Right lobe of liver (tissue), 6 donors: Measurements from ENCODE around the gene CDCA4. TPM values are rescaled to one million over a fixed set of nuclear protein-coding genes. Genes with fewer than 3 reads are reported as not detected.

Source experiments
- ATAC-seq, 4 donors: fragments of 200-7000 bp; cut with Tn5 transposase; one replicate each; pipeline ENCODE4 v1.9.1; 2020; ENCODE audit warnings: mild to moderate bottlenecking in 4 of 4, moderate library complexity in 4 of 4
- DNase-seq, 3 donors: peaks; one replicate each; pipeline ENCODE4 v3.0.0-alpha.2; 2020
- H3K27ac ChIP-seq, 3 donors: fragments of 200-600 bp; one replicate each; pipeline ENCODE4 v1.8.0; 2022
- H3K27me3 ChIP-seq, 2 donors: fragments of 200-600 bp; one replicate each; pipeline ENCODE4 v1.8.0; 2022
- H3K36me3 ChIP-seq, 4 donors: fragments of 200-600 bp; sonication (generic) in 1 of 4; one replicate each; pipeline versions ENCODE4 v1.5.1 to v1.8.0; 2017 to 2022; ENCODE audit warnings: control low read depth in 1 of 4
- H3K4me1 ChIP-seq, 4 donors: fragments of 200-600 bp; sonication (generic) in 1 of 4; one replicate each; pipeline versions ENCODE4 v1.5.1 to v1.8.0; 2017 to 2022; ENCODE audit warnings: control low read depth in 1 of 4
- H3K4me3 ChIP-seq, 3 donors: fragments of 200-600 bp; one replicate each; pipeline ENCODE4 v1.8.0; 2022
- H3K9me3 ChIP-seq, 4 donors: fragments of 200-600 bp; sonication (generic) in 1 of 4; one replicate each; pipeline versions ENCODE4 v1.5.1 to v1.8.0; 2017 to 2022; ENCODE audit warnings: control low read depth in 1 of 4
- CTCF ChIP-seq, 4 donors: fragments of 200-600 bp in 3 of 4; fragments of 450-650 bp in 1 of 4; IDR thresholded peaks; one replicate each; pipeline versions ENCODE4 v1.5.1 to v1.8.0; 2016 to 2022; ENCODE audit warnings: antibody characterized with exemption in 4 of 4, mild to moderate bottlenecking in 2 of 4
- POLR2A ChIP-seq: fragments of 450-650 bp; IDR thresholded peaks from one replicate; pipeline ENCODE4 v1.6.1; 2017; ENCODE audit warnings: antibody characterized with exemption, mild to moderate bottlenecking
- WGBS: methylation state at CpG from one replicate; pipeline ENCODE4 v1.1.6; 2018; ENCODE audit warnings: low coverage, low lambda C conversion rate; ENCODE audit not compliant: insufficient coverage; ENCODE audit errors: missing lambda C conversion rate; 5-methylcytosine and 5-hydroxymethylcytosine counted together
- intact Hi-C, 2 donors: fragments of 100-400 bp; cut with DNase I; formaldehyde crosslinking; loops; one replicate each; pipeline versions ENCODE4 v1.11.2 to v1.14.1; 2022
- total RNA-seq, 6 experiments: library from RNA; depleted of rRNA in 2 of 6; stranded (reverse); fragments of >200 nt in 2 of 6; fragmentation: NEBNext Ultra II Directional in 3 of 6; extraction: Animal tissue kit (Norgen Biotek cat#: 25700) in 3 of 6; gene quantifications; one replicate each; pipeline versions ENCODE4 v1.1.0 to v1.2.4, GENCODE V29; 2016 to 2023
- donor health status: DM: no; HTN: yes; CAD: no.
- donor health status: DM: no; HTN: no; CAD: no.
- donor health status: DM: no; HTN: no; CAD: no.
- donor health status: DM: no; HTN: yes; CAD: no.
- donor health status: DM: no; HTN: yes; CAD: no.

The CDCA4 gene
- total RNA-seq, 6 experiments from 2014 or later: 0.90 to 3.5 (median 1.7) TPM

DNA sequence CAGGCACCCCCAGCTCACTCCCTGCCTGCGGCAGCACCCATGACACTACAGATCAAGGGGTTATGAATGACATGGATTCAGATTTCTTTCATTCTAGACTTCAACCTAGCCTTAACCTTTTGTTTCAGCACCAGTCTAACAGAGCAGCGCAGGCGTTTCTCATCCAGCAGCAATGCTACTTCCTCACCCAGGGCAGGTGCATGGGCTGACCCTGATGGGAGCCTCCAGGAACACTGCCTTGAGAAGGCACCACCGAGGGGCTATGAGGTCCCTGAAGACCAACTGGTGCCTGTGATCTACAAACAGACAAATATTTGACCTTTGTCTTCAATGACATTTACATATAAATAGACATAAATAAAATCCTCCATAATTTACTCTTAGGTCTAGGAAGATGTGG lies 10.8 kb downstream of the CDCA4 start:
- WGBS: 90% methylated on average over 2 of the region's 4 CpGs
- TF ChIP-seq POLR2A (no peak), CTCF (IDR thresholded peaks at IDR 0.05) (no peak)
- DNase-seq (no peak), ATAC-seq (no peak)
- H3K36me3 ChIP-seq: peaks cover 0 to 9% (median 3%) of the 10 kb centered on the region in 4 donors
- intact Hi-C loops: no loop called here
- no peaks in the 10 kb centered on the region for H3K9me3 ChIP-seq
- H3K27me3 ChIP-seq: no peaks in the 10 kb centered on the region
- no peak overlapping the region for H3K4me3 ChIP-seq
- H3K27ac ChIP-seq: no peak overlapping the region
- H3K4me1 ChIP-seq: no peaks in the 10 kb centered on the region

- no peak overlapping the region for H3K4me3 ChIP-seq
- ATAC-seq (no peak), DNase-seq (no peak)
- peaks cover 0 to 9% (median 3%) of the 10 kb centered on the region in 4 donors for H3K36me3 ChIP-seq
- H3K27ac ChIP-seq: no peak overlapping the region
- WGBS: no CpG with 5 or more reads among the region's 19 CpGs
- H3K4me1 ChIP-seq: no peaks in the 10 kb centered on the region
- no peaks in the 10 kb centered on the region for H3K27me3 ChIP-seq
- TF ChIP-seq POLR2A (no peak), CTCF (IDR thresholded peaks at IDR 0.05) (no peak)
- no peaks in the 10 kb centered on the region for H3K9me3 ChIP-seq
- intact Hi-C loops: no loop called here
These were observed 13.2 kb downstream of the CDCA4 start for GRCh38 chr14:105007593-105008264.

DNA sequence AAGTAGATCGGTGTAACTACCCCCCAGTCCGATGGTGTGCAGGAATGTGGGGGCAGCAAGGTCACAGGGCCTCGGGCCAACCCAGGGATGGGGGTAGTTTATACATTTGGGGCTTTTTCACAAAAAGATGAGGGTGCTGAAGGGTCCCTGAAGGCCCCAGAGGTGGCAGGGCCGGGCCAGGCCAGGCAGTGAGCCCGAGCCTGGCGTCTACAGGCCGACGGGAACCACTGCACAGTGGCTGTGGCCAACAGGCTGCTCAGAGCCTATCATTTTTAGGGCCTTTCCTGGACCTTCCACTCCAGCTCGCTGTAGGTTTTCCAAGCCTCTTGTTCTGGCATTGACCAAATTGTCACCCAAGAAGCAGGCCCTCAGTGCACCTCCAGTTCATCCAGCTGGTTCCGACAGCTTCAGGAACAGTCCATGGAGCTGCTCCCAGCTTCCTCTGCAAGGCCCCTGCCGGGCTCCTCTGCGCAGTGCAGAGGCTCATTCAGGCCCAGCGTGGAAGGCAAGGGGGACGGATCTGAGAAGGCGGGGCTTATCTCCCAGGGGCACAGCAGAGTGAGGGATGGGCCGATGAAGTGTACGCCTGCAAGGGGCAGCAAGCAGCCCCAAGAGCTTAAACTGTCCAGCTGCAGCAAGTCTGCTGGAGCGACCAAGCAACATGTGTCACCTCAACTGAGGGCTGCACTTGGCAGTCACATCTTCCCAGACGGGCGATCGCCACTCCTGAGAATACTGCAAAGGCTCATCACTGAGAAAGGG lies 13.9 kb downstream of the CDCA4 start:
- Histone ChIP-seq H3K4me3 (no peak overlapping the region), H3K36me3 (peaks cover 0 to 9% (median 3%) of the 10 kb centered on the region in 4 donors), H3K27ac (no peak overlapping the region), H3K27me3 (no peaks in the 10 kb centered on the region), H3K9me3 (no peaks in the 10 kb centered on the region), H3K4me1 (no peaks in the 10 kb centered on the region)
- DNase-seq (peak in 1 of 3 donors; percentile 31), ATAC-seq (no peak)
- intact Hi-C loops: no loop called here
- 94% methylated on average over 9 of the region's 21 CpGs for WGBS
- TF ChIP-seq CTCF (IDR thresholded peaks at IDR 0.05) (no peak), POLR2A (no peak)

DNA sequence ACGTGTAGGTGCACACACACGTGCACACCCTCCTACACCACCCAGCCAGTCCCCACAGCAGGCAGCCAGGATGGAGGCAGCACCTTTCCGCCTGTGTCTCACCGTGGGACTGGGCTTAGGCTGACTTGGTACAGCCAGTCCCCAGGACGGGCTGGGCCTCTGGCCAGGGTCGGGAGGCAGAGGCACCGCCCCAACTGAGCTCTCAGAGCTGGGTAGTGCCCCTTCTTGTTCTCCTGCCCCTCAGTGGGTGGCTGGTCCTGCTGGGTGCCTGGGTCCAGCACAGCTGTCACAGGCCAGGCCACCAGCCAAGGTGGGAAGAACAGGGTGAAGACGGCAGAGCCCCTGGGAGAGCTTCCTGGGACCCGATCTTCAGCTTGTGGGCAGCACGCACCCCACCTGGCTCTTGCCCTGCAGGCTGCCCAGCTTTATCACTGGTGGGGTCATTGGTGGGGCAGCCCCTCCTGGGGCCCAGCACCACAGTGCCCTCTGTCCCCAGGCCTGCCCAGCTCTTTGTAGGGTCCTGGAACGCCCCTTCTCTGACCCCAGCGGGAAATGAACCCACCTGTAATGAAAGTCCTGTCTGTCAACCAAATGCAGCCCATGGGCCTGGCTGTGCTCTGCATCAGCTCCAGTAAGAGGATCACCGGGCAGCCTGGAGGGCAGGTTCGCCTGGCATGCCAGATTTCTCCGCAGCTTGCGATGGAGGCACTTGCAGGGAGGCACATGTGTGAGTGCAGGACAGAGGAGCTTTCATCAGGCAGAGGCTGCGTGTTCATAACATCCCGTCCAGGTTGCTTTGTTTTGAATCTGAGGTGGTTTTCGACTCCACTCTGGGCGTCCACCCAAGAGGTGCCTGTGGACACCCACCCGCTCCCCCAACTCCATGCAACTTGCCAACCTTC lies 14.7 kb downstream of the CDCA4 start:
- no peak overlapping the region for H3K27ac ChIP-seq
- H3K9me3 ChIP-seq: no peaks in the 10 kb centered on the region
- no peaks in the 10 kb centered on the region for H3K4me1 ChIP-seq
- WGBS: 100% methylated on average over 1 of the region's 21 CpGs
- DNase-seq: peak in 1 of 3 donors; percentile 31
- no peak overlapping the region for H3K4me3 ChIP-seq
- intact Hi-C loops: no loop called here
- ATAC-seq: peak in 2 of 4 donors; percentile 6 to 9
- no peaks in the 10 kb centered on the region for H3K27me3 ChIP-seq
- TF ChIP-seq POLR2A: no peak
- TF ChIP-seq CTCF (IDR thresholded peaks at IDR 0.05): no peak
- H3K36me3 ChIP-seq: peaks cover 0 to 9% (median 2%) of the 10 kb centered on the region in 4 donors
